HG03175 (cell line): ENCODE data around the gene OPTC.
"Not testable (repeated sequence)": the region's sequence is repeated elsewhere in the genome, so short reads cannot be mapped to it uniquely, and the experiment has no call there.

Experiments used
- ATAC-seq: cut with Tn5 transposase; IDR thresholded peaks from one replicate; pipeline ENCODE4 v1.9.1; 2021; ENCODE audit warnings: mild to moderate bottlenecking, moderate library complexity; ENCODE audit not compliant: unreplicated experiment

OPTC gene

GRCh38 chr1:203493901-203494300 is at the start of gene OPTC:
OPTC (plus strand) TSS chr1:203494153; CDS start chr1:203496006, 1,853 bp downstream.
- no peak for ATAC-seq

GRCh38 chr1:203444171-203444576 is 49.8 kb upstream of the OPTC start:
- ATAC-seq: no peak

- ATAC-seq: no peak
Observed at GRCh38 chr1:203447151-203447550, 46.8 kb upstream of the OPTC start.

DNA sequence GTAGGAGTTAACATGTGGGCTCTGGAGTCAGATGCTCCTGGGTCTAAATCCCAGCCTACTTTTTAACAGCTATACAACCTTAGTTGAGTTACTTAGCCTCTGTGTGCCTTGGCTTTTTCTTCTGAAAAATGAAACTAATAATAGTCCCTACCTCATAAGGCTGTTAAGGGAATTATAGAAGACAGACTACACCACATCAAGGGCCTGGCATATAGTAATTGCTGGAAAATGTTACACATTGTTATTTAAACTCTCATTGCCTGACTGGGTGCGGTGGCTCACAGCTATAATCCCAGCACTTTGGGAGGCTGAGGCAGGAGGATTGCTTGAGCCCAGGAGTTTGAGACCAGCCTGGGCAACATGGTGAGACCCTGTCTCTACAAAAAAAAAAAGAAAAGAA is 46.4 kb upstream of the OPTC start:
- ATAC-seq: not testable (repeated sequence)

- ATAC-seq: no peak
Observed at GRCh38 chr1:203448521-203449061, 45.4 kb upstream of the OPTC start.

GRCh38 chr1:203450001-203450400 is 44.0 kb upstream of the OPTC start:
- no peak for ATAC-seq

DNA sequence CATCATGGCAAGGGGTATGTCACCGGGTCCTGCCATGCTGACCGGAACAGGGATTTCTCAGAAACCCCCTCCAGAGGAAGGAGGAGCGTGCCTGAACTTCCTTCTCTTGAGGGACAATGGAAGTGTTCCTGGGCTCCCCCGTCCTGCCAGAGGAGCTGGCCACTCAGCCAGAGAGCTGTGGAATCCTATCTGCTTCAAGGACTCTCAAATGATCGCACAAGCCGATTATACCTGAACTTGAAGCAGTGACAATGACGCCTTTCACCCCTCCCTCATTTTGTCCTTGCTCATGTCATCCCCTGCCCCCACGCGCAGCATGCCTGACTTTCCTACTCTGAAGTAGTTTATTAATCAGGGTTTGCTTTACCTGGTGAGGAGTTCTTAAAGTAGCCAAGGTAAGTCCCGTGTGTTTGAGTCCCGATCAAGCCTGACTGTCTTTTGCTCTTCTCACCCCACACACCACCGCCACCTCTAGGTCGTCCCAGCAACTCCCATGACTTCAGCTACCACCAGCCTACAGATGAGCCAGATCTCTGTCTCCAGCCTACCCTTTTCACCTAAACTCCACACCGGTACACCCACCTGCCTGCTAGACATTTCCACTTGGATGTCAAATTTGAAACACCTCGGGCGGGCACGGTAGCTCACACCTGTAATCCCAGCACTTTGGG is 43.3 kb upstream of the OPTC start:
- ATAC-seq: no peak

DNA sequence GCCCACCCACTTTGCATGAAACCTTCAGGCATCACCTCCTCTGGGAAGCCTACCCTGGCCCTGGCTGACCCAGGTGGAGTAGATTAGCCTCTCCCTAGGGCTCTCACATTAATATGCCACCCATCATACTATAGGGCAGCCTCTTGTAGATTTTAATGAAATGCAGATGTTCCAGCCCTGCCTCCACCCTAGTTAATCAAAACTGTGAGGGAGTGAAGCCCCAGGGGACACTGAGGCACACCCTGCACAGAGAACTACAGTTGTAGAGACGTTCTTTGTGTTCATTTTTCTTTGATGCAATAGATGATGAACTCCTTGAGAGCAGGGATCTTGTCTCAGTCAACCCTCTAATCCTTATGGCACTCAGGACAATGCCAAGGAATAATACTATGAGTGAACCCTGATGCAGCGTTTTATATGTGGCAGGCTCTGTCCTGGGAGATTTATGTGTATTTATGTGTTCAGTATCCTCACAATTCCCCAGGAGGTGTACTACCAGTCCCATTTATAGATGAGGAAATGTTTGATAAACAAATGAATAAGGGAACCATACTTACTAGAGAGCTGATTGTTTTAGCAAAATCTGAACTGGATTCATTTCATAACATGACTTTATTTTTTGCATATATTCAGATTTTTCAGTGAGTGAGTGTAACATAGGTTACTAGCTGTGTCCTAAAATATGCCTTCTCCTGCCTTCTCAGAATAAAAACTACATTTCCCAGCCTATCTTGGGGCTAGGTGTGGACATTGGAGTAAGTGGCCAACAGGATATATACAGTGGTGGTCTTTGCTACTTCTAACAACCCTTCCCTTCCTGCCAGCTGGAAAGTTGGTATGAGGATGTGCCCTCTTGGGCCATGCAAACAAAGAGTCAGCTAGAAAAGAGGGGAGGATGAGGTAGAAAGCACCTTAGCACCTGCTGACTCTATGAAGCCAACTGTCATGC is 41.8 kb upstream of the OPTC start:
- no peak for ATAC-seq

- no peak for ATAC-seq
Observed at GRCh38 chr1:203453016-203453415, 40.9 kb upstream of the OPTC start.

GRCh38 chr1:203453616-203454015 is 40.3 kb upstream of the OPTC start:
- no peak for ATAC-seq

DNA sequence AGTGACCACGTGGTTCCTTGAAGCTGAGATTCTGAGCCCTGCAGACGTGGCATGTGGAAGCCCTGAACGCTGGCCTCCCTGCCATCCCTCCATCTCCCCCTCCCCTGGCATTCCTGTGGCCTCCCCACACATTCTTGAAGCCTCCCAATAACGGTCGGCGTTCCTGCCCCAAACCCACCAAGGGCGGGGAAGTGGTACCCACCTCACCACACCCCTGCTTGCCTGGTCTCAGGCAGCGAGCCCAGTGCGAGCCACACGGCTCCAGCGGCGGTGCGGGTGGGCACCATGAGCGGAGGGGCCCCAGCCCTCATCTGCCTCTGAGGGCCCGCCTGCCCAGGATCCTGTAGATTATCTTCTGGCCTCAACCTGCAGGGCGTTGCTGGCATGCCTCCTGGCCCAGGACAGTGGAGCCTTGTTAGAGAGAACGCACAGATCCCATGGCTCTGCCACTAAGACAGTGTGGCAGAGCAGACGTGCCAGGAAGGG is 38.9 kb upstream of the OPTC start:
- no peak for ATAC-seq

GRCh38 chr1:203455706-203456105 is 38.2 kb upstream of the OPTC start:
- no peak for ATAC-seq

GRCh38 chr1:203456577-203456976 is 37.4 kb upstream of the OPTC start:
- ATAC-seq: no peak

DNA sequence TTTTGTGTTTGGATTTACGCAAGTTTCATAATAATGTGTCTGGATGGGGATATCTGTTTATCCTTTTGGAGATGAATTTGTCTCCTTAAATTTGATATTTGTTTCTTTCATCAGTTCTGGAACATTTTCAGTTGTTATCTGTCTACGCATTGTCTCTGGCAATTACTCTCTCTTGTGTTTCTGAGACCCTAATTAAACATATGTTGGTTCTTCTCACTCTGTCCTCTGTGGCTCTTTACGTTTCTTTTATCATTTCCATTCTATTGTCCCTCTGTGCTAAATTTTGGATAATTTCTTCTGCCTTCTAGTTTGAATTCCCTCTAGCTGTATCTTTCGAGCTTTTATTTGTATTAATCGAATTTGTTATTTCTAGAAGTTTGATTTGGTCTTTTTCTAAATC is 35.9 kb upstream of the OPTC start:
- ATAC-seq: no peak

- no peak for ATAC-seq
Observed at GRCh38 chr1:203459671-203460201, 34.2 kb upstream of the OPTC start.

- ATAC-seq: no peak
Observed at GRCh38 chr1:203461717-203462116, 32.2 kb upstream of the OPTC start.

DNA sequence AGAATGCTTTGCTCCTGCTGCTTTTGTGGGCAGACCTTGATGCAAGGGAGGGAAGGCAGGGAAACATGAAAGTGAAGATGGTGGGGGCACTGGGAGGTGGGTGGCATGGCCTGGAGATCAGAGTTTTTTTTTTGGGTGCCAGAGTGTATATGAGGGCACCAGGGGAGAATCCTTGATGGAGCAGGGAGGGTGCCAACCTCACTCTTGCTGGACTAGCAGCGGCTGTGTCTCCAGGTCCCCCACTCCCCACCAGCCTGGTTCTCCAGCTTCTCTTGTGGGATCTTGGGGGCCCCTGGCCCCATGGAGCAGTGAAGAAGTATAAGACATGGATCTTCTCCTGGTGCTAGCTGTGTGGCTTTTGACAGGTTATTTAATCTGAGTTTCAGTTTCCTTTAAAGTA is 31.8 kb upstream of the OPTC start:
- no peak for ATAC-seq

DNA sequence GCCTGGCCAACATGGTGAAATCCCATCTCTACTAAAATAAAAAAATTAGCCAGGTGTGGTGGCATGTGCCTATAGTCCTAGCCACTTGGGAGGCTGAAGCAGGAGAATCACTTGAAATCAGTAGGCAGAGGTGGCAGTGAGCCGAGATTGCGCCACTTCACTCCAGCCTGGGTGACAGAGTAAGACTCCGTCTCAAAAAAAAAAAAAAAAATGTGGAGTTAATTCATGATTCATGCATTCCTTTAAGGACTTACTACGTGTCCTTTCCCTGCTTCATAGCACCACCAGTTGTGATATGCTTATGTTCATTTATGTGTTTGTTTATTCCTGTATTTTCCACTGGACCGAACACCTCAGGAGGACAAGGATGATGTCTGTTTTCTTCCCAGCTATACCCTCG is 31.1 kb upstream of the OPTC start:
- no peak for ATAC-seq

GRCh38 chr1:203463469-203464062 is 30.4 kb upstream of the OPTC start:
- ATAC-seq: no peak

- ATAC-seq: no peak
Observed at GRCh38 chr1:203464226-203464625, 29.7 kb upstream of the OPTC start.

GRCh38 chr1:203464743-203465142 is 29.2 kb upstream of the OPTC start:
- ATAC-seq: no peak
